ENCODE measurements around the gene CENPX. TPM values are rescaled to one million over a fixed set of nuclear protein-coding genes. Genes with fewer than 3 reads are reported as not detected.

Gene CENPX
- total and polyA plus RNA-seq, 2 of the 13 experiments (the other 11 are each of a cell fraction or from before 2014, with no cell fraction given): 92.7 to 170 TPM

GRCh38 chr17:82003411-82004381 lies 19.0 kb downstream of the CENPX start (continued):
- TF ChIP-seq SETDB1 (CRISPR knock-in tag; IDR thresholded peaks at IDR 0.05; ENCODE audit: borderline replicate concordance): no peak
- peak; percentile 89 for TF ChIP-seq ZSCAN25 (CRISPR knock-in tag; IDR thresholded peaks at IDR 0.05)
- no peak; the same call in 1 of the 2 replicates for TF ChIP-seq ESRRA (CRISPR knock-in tag; IDR thresholded peaks at IDR 0.05; ENCODE audit: low read depth)
- TF ChIP-seq NR2F1 (CRISPR knock-in tag; IDR thresholded peaks at IDR 0.05): no peak; a peak in 1 of 4 replicates
- no peak for TF ChIP-seq NFRKB (IDR thresholded peaks at IDR 0.05)
- no peak for TF ChIP-seq CREB3 (CRISPR knock-in tag; IDR thresholded peaks at IDR 0.05)
- TF ChIP-seq ZMYM2 (CRISPR knock-in tag; IDR thresholded peaks at IDR 0.05): peak; percentile 86; the same call in 1 of the 2 replicates
- no peak for TF ChIP-seq ZNF382 (CRISPR knock-in tag; IDR thresholded peaks at IDR 0.05; ENCODE audit: borderline replicate concordance)
- TF ChIP-seq MTERF4 (CRISPR knock-in tag; IDR thresholded peaks at IDR 0.05): peak; percentile 31; the same call in 1 of the 2 replicates
- TF ChIP-seq ZNF577 (CRISPR knock-in tag; IDR thresholded peaks at IDR 0.05; ENCODE audit: borderline replicate concordance, low read depth): no peak
- peak in 1 of 2 experiments; percentile 85; a peak in 2 of 4 replicates for TF ChIP-seq EP300 (IDR thresholded peaks at IDR 0.05; ENCODE audit: low read depth in 2 of 2, low read length in 2 of 2)
- peak; percentile 82 for TF ChIP-seq EP300 (CRISPR knock-in tag; IDR thresholded peaks at IDR 0.05; ENCODE audit: borderline replicate concordance)
- no peak; the same call in 1 of the 2 replicates for TF ChIP-seq TEF (CRISPR knock-in tag; IDR thresholded peaks at IDR 0.05)
- no peak for TF ChIP-seq ZBTB37 (CRISPR knock-in tag; IDR thresholded peaks at IDR 0.05)
- peak; percentile 51; the same call in 1 of the 2 replicates for TF ChIP-seq LBX2 (CRISPR knock-in tag; IDR thresholded peaks at IDR 0.05; ENCODE audit: borderline replicate concordance)
- peak; percentile 82; the same call in 1 of the 2 replicates for TF ChIP-seq ZFP37 (CRISPR knock-in tag; IDR thresholded peaks at IDR 0.05; ENCODE audit: borderline replicate concordance)
- no peak; the same call in 1 of the 2 replicates for TF ChIP-seq SNAPC5 (CRISPR knock-in tag; IDR thresholded peaks at IDR 0.05; ENCODE audit: borderline replicate concordance)
- no peak for TF ChIP-seq LRRFIP1 (CRISPR knock-in tag; conservative IDR thresholded peaks at IDR 0.05)
- TF ChIP-seq ATF5 (CRISPR knock-in tag; IDR thresholded peaks at IDR 0.05; ENCODE audit: low read depth): no peak

Measured in HepG2 (cell line).